GM10266 (cell line): ENCODE measurements around the gene TTC13.

ENCODE experiments used
- DNase-seq: peaks from one replicate; pipeline ENCODE4 v3.0.0; 2012; ENCODE audit errors: extremely low spot score
- TF ChIP-seq, protein P1 (sequence below): IDR thresholded peaks from 2 replicates; pipeline ENCODE4 v1.5.1; 2012; ENCODE audit warnings: mild to moderate bottlenecking, low read depth; ENCODE audit not compliant: control insufficient read depth, insufficient read depth; ENCODE audit errors: missing control alignments

The TTC13 gene

GRCh38 chr1:230877146-230877923, 101.3 kb downstream of the TTC13 start:
- no peak for DNase-seq
- TF ChIP-seq, protein P1, sequence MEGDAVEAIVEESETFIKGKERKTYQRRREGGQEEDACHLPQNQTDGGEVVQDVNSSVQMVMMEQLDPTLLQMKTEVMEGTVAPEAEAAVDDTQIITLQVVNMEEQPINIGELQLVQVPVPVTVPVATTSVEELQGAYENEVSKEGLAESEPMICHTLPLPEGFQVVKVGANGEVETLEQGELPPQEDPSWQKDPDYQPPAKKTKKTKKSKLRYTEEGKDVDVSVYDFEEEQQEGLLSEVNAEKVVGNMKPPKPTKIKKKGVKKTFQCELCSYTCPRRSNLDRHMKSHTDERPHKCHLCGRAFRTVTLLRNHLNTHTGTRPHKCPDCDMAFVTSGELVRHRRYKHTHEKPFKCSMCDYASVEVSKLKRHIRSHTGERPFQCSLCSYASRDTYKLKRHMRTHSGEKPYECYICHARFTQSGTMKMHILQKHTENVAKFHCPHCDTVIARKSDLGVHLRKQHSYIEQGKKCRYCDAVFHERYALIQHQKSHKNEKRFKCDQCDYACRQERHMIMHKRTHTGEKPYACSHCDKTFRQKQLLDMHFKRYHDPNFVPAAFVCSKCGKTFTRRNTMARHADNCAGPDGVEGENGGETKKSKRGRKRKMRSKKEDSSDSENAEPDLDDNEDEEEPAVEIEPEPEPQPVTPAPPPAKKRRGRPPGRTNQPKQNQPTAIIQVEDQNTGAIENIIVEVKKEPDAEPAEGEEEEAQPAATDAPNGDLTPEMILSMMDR: no peak

DNA sequence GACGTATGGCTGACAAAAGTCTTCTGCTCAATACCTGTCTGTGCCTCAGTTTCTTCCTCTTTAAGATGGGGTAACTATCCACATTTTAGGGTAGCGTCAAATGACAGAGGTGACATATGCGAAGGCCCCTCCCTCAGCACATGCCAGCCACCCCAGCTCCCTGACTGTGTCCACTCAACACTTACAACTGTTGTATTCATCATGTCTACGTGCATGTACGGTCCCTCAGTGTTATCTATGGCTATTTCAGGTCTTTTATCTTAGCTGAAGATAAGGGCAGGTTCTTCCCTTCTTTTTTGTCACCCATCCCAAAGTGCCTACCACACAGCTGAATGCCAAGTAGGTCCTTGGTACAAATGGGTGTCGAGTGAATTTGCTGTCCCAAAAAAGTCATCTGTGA, 102.0 kb downstream of the TTC13 start:
- DNase-seq: no peak

GRCh38 chr1:230875370-230875769, 103.3 kb downstream of the TTC13 start:
- TF ChIP-seq, protein P1: no peak

More for the DNA sequence above, 102.0 kb downstream of the TTC13 start:
- TF ChIP-seq, protein P1: no peak

DNA sequence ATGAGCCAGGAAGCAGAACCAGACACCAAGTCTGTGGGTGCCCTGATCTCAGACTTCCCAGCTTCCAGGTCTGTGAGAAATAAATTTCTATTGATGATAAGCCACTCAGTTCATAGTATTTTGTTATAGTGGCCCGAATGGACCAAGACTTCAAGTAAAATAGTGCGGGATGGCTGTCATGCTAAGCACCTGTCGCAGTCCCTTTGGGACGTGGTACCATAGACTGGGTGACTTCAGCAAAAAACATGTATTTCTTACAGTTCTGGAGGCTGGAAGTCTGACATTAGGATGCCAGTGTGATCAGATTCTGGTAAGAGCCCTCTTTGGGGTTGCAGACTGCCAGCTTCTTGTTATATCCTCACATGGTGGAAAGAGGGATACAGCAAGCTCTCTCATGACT, 107.7 kb downstream of the TTC13 start:
- TF ChIP-seq, protein P1: no peak
- DNase-seq: no peak

More at GRCh38 chr1:230875370-230875769, 103.3 kb downstream of the TTC13 start:
- DNase-seq: no peak

DNA sequence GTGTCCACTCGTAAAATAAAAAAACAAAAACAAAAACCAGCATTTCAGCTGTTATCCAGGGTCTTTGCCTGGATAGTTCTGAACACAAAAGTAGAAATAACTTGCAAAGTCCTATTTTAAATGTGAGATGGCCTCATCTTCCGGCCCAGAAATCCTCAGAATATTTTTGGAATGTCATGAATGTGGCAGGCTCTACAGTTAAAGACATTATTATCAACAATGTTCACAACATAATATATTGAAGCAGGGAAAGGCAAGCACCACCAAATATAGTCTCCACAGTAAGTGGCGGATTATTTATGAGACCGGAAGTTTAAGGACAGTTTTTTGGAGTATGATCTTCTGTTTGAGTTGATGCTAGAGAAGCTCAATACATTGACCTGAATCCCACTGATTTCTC, 109.2 kb downstream of the TTC13 start:
- TF ChIP-seq, protein P1: no peak
- no peak for DNase-seq

DNA sequence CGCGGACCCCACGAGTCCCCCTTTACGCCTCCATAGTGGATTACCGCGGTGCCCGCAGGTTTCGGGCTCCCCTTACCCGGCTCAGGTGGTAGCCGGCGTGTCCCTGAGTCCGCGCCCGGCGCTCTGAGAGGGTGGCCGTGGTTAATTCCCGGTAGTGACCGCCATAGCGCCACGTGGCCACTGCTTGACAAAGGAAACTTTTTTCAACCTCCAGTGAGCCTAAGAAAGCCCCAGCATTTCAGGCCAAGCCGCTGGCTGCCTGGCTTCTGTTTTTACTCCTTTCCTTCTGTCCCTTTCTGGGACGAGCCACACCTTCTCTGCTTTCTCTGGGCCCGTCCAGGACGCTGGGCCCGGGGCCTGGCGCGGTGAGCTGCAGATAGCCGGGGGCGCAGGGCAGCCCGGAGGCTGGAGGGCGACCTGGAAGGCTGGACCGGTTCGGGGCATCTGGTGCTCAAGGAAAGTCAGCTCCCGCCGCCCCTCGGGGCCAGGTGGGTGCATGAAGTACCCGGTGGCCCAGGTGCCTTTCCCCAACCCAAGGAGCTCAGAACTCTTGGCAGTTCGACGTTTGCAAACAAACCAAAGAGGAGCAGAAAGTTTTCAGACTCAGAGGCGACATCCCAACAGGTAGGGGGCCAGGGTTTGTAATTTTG, 109.8 kb downstream of the TTC13 start:
- TF ChIP-seq, protein P1: no peak
- peak; percentile 43 for DNase-seq
